Brain microvascular endothelial cell (primary cell): ENCODE results near the gene LIX1.

Experiments
- DNase-seq: peaks from one replicate; pipeline ENCODE4 v3.0.0-alpha.2; 2020
- H3K27ac ChIP-seq: fragments of 250-450 bp; sonication (Bioruptor Pico); 2 replicates; pipeline ENCODE4 v1.5.1; 2020; ENCODE audit warnings: mild to moderate bottlenecking, moderate library complexity
- H3K27me3 ChIP-seq: fragments of 250-450 bp; sonication (Bioruptor Pico); replicated peaks from 2 replicates; pipeline ENCODE4 v1.5.1; 2020; ENCODE audit warnings: mild to moderate bottlenecking
- H3K36me3 ChIP-seq: fragments of 250-450 bp; sonication (Bioruptor Pico); replicated peaks from 2 replicates; pipeline ENCODE4 v1.5.1; 2020; ENCODE audit warnings: mild to moderate bottlenecking
- H3K4me3 ChIP-seq: 2 replicates; pipeline ENCODE4 v1.5.1; 2011; ENCODE audit warnings: low read depth, mild to moderate bottlenecking, control low read depth, low read length, moderate library complexity
- CTCF ChIP-seq: IDR thresholded peaks from 2 replicates; pipeline ENCODE4 v1.5.1; 2011; ENCODE audit warnings: low read depth, mild to moderate bottlenecking, moderate library complexity, low read length, control low read depth, inconsistent platforms; ENCODE audit errors: missing control alignments
- in situ Hi-C: cut with HindIII; loops from 2 replicates; pipeline ENCODE4 v1.10.0; 2017; ENCODE audit warnings: low sequenced_read_pairs, low pct_ligation_motif_present

The LIX1 gene

GRCh38 chr5:97164846-97165245 lies 22.4 kb upstream of the LIX1 start:
- in situ Hi-C loops: no loop called here
- TF ChIP-seq CTCF: no peak
- Histone ChIP-seq H3K27ac (no peak overlapping the region), H3K27me3 (no peaks in the 10 kb centered on the region), H3K4me3 (no peak overlapping the region), H3K36me3 (peaks cover 50% of the 10 kb centered on the region)
- DNase-seq: no peak

- in situ Hi-C loops: no loop called here
- H3K27me3 ChIP-seq: no peaks in the 10 kb centered on the region
- no peak overlapping the region for H3K4me3 ChIP-seq
- TF ChIP-seq CTCF: no peak
- no peak overlapping the region for H3K27ac ChIP-seq
- no peak for DNase-seq
- peaks cover 48% of the 10 kb centered on the region for H3K36me3 ChIP-seq
Measured at GRCh38 chr5:97163790-97164285, 21.4 kb upstream of the LIX1 start.

- Histone ChIP-seq H3K36me3 (peaks cover 45% of the 10 kb centered on the region), H3K27ac (no peak overlapping the region), H3K4me3 (no peak overlapping the region), H3K27me3 (no peaks in the 10 kb centered on the region)
- no peak for DNase-seq
- in situ Hi-C loops: no loop called here
- TF ChIP-seq CTCF: peak; percentile 18
Measured at GRCh38 chr5:97163360-97163764, 21.0 kb upstream of the LIX1 start.

GRCh38 chr5:97162045-97162444 lies 19.6 kb upstream of the LIX1 start:
- Histone ChIP-seq H3K27me3 (no peaks in the 10 kb centered on the region), H3K27ac (no peak overlapping the region), H3K4me3 (no peak overlapping the region), H3K36me3 (peaks cover 40% of the 10 kb centered on the region)
- peak; percentile 70 for DNase-seq
- TF ChIP-seq CTCF: peak; percentile 83
- in situ Hi-C loops: no loop called here

GRCh38 chr5:97157689-97158088 lies 15.3 kb upstream of the LIX1 start:
- in situ Hi-C loops: no loop called here
- no peaks in the 10 kb centered on the region for H3K27me3 ChIP-seq
- no peak for TF ChIP-seq CTCF

GRCh38 chr5:97151370-97151769 lies 9.0 kb upstream of the LIX1 start:
- Histone ChIP-seq H3K4me3 (no peak overlapping the region), H3K27ac (no peak overlapping the region), H3K27me3 (no peaks in the 10 kb centered on the region), H3K36me3 (no peaks in the 10 kb centered on the region)
- DNase-seq: no peak
- in situ Hi-C loops: no loop called here
- no peak for TF ChIP-seq CTCF

More at GRCh38 chr5:97157689-97158088, 15.3 kb upstream of the LIX1 start:
- DNase-seq: no peak
- H3K27ac ChIP-seq: no peak overlapping the region
- H3K4me3 ChIP-seq: no peak overlapping the region
- H3K36me3 ChIP-seq: peaks cover 20% of the 10 kb centered on the region
